Neural cell (in vitro differentiated cells): ENCODE results near the gene ANKK1. TPM values are rescaled to one million over a fixed set of nuclear protein-coding genes. Genes with fewer than 3 reads are reported as not detected.

ENCODE experiments used
- H2AFZ ChIP-seq: fragments of 200-600, 300-800 bp; sonication (generic), shearing (Covaris generic); 2 replicates; pipeline ENCODE4 v1.6.0; 2014; ENCODE audit warnings: low read depth, mild to moderate bottlenecking, antibody characterized with exemption, low read length, moderate library complexity
- H3F3A ChIP-seq: fragments of 200-600 bp; shearing (Covaris generic); 2 replicates; pipeline ENCODE4 v1.6.1; 2016; ENCODE audit warnings: mild to moderate bottlenecking, moderate library complexity, mixed read lengths, antibody characterized with exemption, low read length; ENCODE audit not compliant: insufficient read depth, poor library complexity, severe bottlenecking
- H3K27ac ChIP-seq: fragments of 200-600, 300-800 bp; sonication (generic), shearing (Covaris generic); 2 replicates; pipeline ENCODE4 v1.5.1; 2014; ENCODE audit warnings: mild to moderate bottlenecking, low read length, moderate library complexity
- H3K27me3 ChIP-seq: fragments of 300-800, 200-600 bp; sonication (generic), shearing (Covaris generic); 2 replicates; pipeline ENCODE4 v1.6.0; 2014; ENCODE audit warnings: mild to moderate bottlenecking, low read depth, low read length, moderate library complexity; ENCODE audit not compliant: insufficient read depth
- H3K36me3 ChIP-seq: fragments of 300-800, 200-600 bp; sonication (generic), shearing (Covaris generic); 2 replicates; pipeline ENCODE4 v1.5.1; 2014; ENCODE audit warnings: mild to moderate bottlenecking, antibody characterized with exemption, low read length, moderate library complexity; ENCODE audit not compliant: insufficient read depth
- H3K4me2 ChIP-seq: fragments of 300-800, 200-600 bp; sonication (generic), shearing (Covaris generic); 2 replicates; pipeline ENCODE4 v1.6.0; 2014; ENCODE audit warnings: mild to moderate bottlenecking, low read length
- H3K4me3 ChIP-seq: fragments of 300-800, 200-600 bp; sonication (generic), shearing (Covaris generic); 2 replicates; pipeline ENCODE4 v1.5.1; 2014; ENCODE audit warnings: mild to moderate bottlenecking, low read length, moderate library complexity
- H3K79me2 ChIP-seq: fragments of 200-600 bp; shearing (Covaris generic); replicated peaks from 2 replicates; pipeline ENCODE4 v1.6.0; 2014; ENCODE audit warnings: mild to moderate bottlenecking, low read length, moderate library complexity; ENCODE audit not compliant: insufficient read depth
- H3K9ac ChIP-seq: fragments of 300-800, 200-600 bp; sonication (generic), shearing (Covaris generic); 2 replicates; pipeline ENCODE4 v1.6.1; 2016; ENCODE audit warnings: mild to moderate bottlenecking, low read length, mixed read lengths
- H3K9me2 ChIP-seq: fragments of 200-600 bp; shearing (Covaris generic); 2 replicates; pipeline ENCODE4 v1.6.1; 2016; ENCODE audit warnings: mild to moderate bottlenecking, low read length, mixed read lengths; ENCODE audit not compliant: insufficient read depth
- H3K9me3 ChIP-seq: fragments of 200-600, 300-800 bp; sonication (generic), shearing (Covaris generic); 2 replicates; pipeline ENCODE4 v1.6.1; 2016; ENCODE audit warnings: mild to moderate bottlenecking, mixed run types, low read length, moderate library complexity, mixed read lengths
- H4K20me1 ChIP-seq: fragments of 200-600 bp; shearing (Covaris generic); 2 replicates; pipeline ENCODE4 v1.6.1; 2016; ENCODE audit warnings: mild to moderate bottlenecking, mixed run types; ENCODE audit not compliant: insufficient read depth
- EP300 ChIP-seq: fragments of 450-650 bp; conservative IDR thresholded peaks from 2 replicates; pipeline ENCODE4 v1.6.1; 2014; ENCODE audit warnings: antibody characterized with exemption, mild to moderate bottlenecking, moderate library complexity; ENCODE audit not compliant: poor library complexity, severe bottlenecking
- EZH2 ChIP-seq: fragments of 200-600, 300-800 bp; shearing (Covaris generic), sonication (generic); IDR thresholded peaks from 2 replicates; pipeline ENCODE4 v1.6.1; 2014; ENCODE audit warnings: antibody characterized with exemption, low read length, borderline replicate concordance, mild to moderate bottlenecking; ENCODE audit not compliant: insufficient read depth, poor library complexity, severe bottlenecking
- MXI1 ChIP-seq: fragments of 450-650 bp; conservative IDR thresholded peaks from 2 replicates; pipeline ENCODE4 v1.6.1; 2014; ENCODE audit warnings: antibody characterized with exemption, mild to moderate bottlenecking; ENCODE audit not compliant: poor library complexity, severe bottlenecking
- POLR2AphosphoS5 ChIP-seq: IDR thresholded peaks from 2 replicates; pipeline ENCODE4 v1.6.1; 2012
- RAD21 ChIP-seq: fragments of 450-650 bp; conservative IDR thresholded peaks from 2 replicates; pipeline ENCODE4 v1.6.1; 2014; ENCODE audit warnings: antibody characterized with exemption, mild to moderate bottlenecking, moderate library complexity
- SMC3 ChIP-seq: fragments of 450-650 bp; conservative IDR thresholded peaks from 2 replicates; pipeline ENCODE4 v1.6.1; 2014; ENCODE audit warnings: antibody characterized with exemption, mild to moderate bottlenecking, moderate library complexity; ENCODE audit not compliant: poor library complexity
- TAF1 ChIP-seq: IDR thresholded peaks from 2 replicates; pipeline ENCODE4 v1.6.1; 2012; ENCODE audit warnings: low read depth
- polyA plus RNA-seq: library from polyadenylated mRNA; depleted of rRNA; stranded (reverse); fragments of >200 nt; gene quantifications from 2 replicates; pipeline ENCODE4 v1.2.3, GENCODE V29; 2014
- TF ChIP-seq, protein P1 (sequence below): fragments of 450-650 bp; IDR thresholded peaks from 2 replicates; pipeline ENCODE4 v1.5.1; 2014; ENCODE audit warnings: antibody characterized with exemption, mild to moderate bottlenecking, moderate library complexity; ENCODE audit not compliant: poor library complexity, severe bottlenecking
- TF ChIP-seq, protein P2 (sequence below): IDR thresholded peaks from 2 replicates; pipeline ENCODE4 v1.6.1; 2012; ENCODE audit warnings: borderline replicate concordance

ANKK1 gene
- polyA plus RNA-seq, 1 donor from 2014 or later, result not detected

DNA sequence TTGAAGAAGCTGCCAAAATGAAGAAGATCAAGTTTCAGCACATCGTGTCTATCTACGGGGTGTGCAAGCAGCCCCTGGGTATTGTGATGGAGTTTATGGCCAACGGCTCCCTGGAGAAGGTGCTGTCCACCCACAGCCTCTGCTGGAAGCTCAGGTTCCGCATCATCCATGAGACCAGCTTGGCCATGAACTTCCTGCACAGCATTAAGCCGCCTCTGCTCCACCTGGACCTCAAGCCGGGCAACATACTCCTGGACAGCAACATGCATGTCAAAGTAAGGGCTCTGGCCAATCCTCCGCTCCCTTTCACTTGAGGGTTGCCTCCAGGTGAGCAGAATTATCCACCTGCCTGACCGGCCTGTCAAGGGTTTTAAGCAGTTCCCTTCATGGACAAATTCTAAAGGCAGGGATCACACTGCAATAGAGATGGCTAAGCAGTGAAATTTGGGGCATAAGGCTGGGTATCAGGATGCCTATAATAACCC is 6.0 kb downstream of the ANKK1 start:
- TF ChIP-seq MXI1 (no peak), SMC3 (no peak)
- TF ChIP-seq, protein P1, sequence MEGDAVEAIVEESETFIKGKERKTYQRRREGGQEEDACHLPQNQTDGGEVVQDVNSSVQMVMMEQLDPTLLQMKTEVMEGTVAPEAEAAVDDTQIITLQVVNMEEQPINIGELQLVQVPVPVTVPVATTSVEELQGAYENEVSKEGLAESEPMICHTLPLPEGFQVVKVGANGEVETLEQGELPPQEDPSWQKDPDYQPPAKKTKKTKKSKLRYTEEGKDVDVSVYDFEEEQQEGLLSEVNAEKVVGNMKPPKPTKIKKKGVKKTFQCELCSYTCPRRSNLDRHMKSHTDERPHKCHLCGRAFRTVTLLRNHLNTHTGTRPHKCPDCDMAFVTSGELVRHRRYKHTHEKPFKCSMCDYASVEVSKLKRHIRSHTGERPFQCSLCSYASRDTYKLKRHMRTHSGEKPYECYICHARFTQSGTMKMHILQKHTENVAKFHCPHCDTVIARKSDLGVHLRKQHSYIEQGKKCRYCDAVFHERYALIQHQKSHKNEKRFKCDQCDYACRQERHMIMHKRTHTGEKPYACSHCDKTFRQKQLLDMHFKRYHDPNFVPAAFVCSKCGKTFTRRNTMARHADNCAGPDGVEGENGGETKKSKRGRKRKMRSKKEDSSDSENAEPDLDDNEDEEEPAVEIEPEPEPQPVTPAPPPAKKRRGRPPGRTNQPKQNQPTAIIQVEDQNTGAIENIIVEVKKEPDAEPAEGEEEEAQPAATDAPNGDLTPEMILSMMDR, result no peak
- no peak overlapping the region for H3K4me3 ChIP-seq
- no peak overlapping the region for H3K9ac ChIP-seq
- no peaks in the 10 kb centered on the region for H4K20me1 ChIP-seq
- no peak overlapping the region for H3K4me2 ChIP-seq
- no peak overlapping the region for H3K27ac ChIP-seq
- no peaks in the 10 kb centered on the region for H3K9me2 ChIP-seq
- H3K36me3 ChIP-seq, result no peaks in the 10 kb centered on the region
- no peaks in the 10 kb centered on the region for H3K79me2 ChIP-seq
- no peaks in the 10 kb centered on the region for H3K27me3 ChIP-seq
- H2AFZ ChIP-seq, result no peak overlapping the region
- no peaks in the 10 kb centered on the region for H3F3A ChIP-seq
- H3K9me3 ChIP-seq, result no peaks in the 10 kb centered on the region

DNA sequence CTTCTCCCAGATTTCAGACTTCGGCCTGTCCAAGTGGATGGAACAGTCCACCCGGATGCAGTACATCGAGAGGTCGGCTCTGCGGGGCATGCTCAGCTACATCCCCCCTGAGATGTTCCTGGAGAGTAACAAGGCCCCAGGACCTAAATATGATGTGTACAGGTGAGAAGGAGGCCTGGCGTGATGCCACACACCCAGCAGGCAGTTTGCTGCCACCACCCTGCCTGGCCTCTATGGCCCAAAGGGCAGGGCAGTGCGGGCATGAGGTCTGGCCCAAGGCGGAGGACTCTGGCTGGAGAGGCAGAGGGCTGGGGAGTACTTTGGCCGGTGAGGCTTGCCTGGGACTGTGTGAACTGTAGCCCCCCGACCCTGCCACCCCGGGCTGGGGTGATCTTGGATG is 7.3 kb downstream of the ANKK1 start:
- no peaks in the 10 kb centered on the region for H3F3A ChIP-seq
- H3K79me2 ChIP-seq, result no peaks in the 10 kb centered on the region
- H3K27me3 ChIP-seq, result no peaks in the 10 kb centered on the region
- H3K9ac ChIP-seq, result no peak overlapping the region
- no peaks in the 10 kb centered on the region for H3K9me2 ChIP-seq
- no peak overlapping the region for H3K4me2 ChIP-seq
- H2AFZ ChIP-seq, result no peak overlapping the region
- H4K20me1 ChIP-seq, result no peaks in the 10 kb centered on the region
- no peak overlapping the region for H3K4me3 ChIP-seq
- no peaks in the 10 kb centered on the region for H3K9me3 ChIP-seq
- TF ChIP-seq SMC3 (no peak), EZH2 (no peak), RAD21 (no peak), EP300 (no peak), MXI1 (no peak), TAF1 (no peak), POLR2AphosphoS5 (no peak)
- TF ChIP-seq, protein P2, sequence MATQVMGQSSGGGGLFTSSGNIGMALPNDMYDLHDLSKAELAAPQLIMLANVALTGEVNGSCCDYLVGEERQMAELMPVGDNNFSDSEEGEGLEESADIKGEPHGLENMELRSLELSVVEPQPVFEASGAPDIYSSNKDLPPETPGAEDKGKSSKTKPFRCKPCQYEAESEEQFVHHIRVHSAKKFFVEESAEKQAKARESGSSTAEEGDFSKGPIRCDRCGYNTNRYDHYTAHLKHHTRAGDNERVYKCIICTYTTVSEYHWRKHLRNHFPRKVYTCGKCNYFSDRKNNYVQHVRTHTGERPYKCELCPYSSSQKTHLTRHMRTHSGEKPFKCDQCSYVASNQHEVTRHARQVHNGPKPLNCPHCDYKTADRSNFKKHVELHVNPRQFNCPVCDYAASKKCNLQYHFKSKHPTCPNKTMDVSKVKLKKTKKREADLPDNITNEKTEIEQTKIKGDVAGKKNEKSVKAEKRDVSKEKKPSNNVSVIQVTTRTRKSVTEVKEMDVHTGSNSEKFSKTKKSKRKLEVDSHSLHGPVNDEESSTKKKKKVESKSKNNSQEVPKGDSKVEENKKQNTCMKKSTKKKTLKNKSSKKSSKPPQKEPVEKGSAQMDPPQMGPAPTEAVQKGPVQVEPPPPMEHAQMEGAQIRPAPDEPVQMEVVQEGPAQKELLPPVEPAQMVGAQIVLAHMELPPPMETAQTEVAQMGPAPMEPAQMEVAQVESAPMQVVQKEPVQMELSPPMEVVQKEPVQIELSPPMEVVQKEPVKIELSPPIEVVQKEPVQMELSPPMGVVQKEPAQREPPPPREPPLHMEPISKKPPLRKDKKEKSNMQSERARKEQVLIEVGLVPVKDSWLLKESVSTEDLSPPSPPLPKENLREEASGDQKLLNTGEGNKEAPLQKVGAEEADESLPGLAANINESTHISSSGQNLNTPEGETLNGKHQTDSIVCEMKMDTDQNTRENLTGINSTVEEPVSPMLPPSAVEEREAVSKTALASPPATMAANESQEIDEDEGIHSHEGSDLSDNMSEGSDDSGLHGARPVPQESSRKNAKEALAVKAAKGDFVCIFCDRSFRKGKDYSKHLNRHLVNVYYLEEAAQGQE, result no peak
- TF ChIP-seq, protein P1, result no peak
- H3K27ac ChIP-seq, result no peak overlapping the region
- no peaks in the 10 kb centered on the region for H3K36me3 ChIP-seq
